K562 (cell line): ENCODE measurements around the gene PMP22. TPM values are rescaled to one million over a fixed set of nuclear protein-coding genes. Genes with fewer than 3 reads are reported as not detected.

ENCODE experiments used
- ATAC-seq: fragments of 200-7000 bp; cut with Tn5 transposase; 3 replicates; pipeline ENCODE4 v1.9.1; 2020; ENCODE audit warnings: moderate library complexity
- BruUV-seq: library from RNA; stranded (reverse); fragments of 400-500 nt; replicated peaks from 2 replicates; lab custom pipeline; 2021; lab: Mats Ljungman, UMichigan
- CTCF ChIA-PET: fragments of 300-600 bp; formaldehyde crosslinking; extraction: SDS; loops from one replicate; lab custom pipeline; 2021; ENCODE audit warnings: low intra/inter-chr PET ratio; lab: Yijun Ruan, JAX
- POLR2A ChIA-PET: fragments of 300-600, 350-650 bp; sonication (Branson Sonifier 250); formaldehyde crosslinking; extraction: SDS; loops from one replicate; lab custom pipeline; 2021; ENCODE audit warnings: antibody characterized with exemption, inconsistent platforms; lab: Yijun Ruan, JAX
- DNase-seq, 4 experiments: peaks; one replicate each; pipeline versions ENCODE4 v3.0.0 to v3.0.0-alpha.2; 2011 to 2018; ENCODE audit warnings: low spot score in 3 of 4, mixed read lengths in 3 of 4; ENCODE audit errors: extremely low read depth in 1 of 4
- FAIRE-seq: peaks from 2 replicates; lab custom pipeline; 2011; peaks lifted over from hg19 to GRCh38; lab: Jason Lieb, UNC
- H2AFZ ChIP-seq: 2 replicates; pipeline ENCODE4 v1.6.0; 2011; ENCODE audit warnings: low read depth, low read length, control low read depth, inconsistent platforms
- H3K27ac ChIP-seq: fragments of 200-600 bp; 3 replicates; pipeline ENCODE4 v1.8.0; 2011; ENCODE audit warnings: low read depth, mild to moderate bottlenecking, control low read depth, inconsistent platforms, low read length, moderate library complexity, mixed read lengths; ENCODE audit errors: extremely low read depth
- H3K27me3 ChIP-seq, 2 experiments: fragments of 300-600 bp in 1 of 2; 2 replicates in 1 of 2; 3 replicates in 1 of 2; pipeline versions ENCODE4 v1.6.0 to v1.8.0; 2011; ENCODE audit warnings: inconsistent platforms in 2 of 2, low read length in 2 of 2, mild to moderate bottlenecking in 1 of 2, mixed read lengths in 1 of 2, moderate library complexity in 1 of 2; ENCODE audit not compliant: control insufficient read depth in 2 of 2, insufficient read depth in 2 of 2
- H3K36me3 ChIP-seq: fragments of 300-600 bp; 3 replicates; pipeline ENCODE4 v1.8.0; 2011; ENCODE audit warnings: mild to moderate bottlenecking, low read length, inconsistent platforms; ENCODE audit not compliant: control insufficient read depth, insufficient read depth
- H3K4me1 ChIP-seq, 2 experiments: fragments of 200-600 bp in 1 of 2; replicated peaks in 1 of 2; 2 replicates in 1 of 2; 3 replicates in 1 of 2; pipeline versions ENCODE4 v1.5.1 to v1.8.0; 2011; ENCODE audit warnings: inconsistent platforms in 2 of 2, low read length in 2 of 2, mild to moderate bottlenecking in 1 of 2, mixed read lengths in 1 of 2, moderate library complexity in 1 of 2; ENCODE audit not compliant: control insufficient read depth in 2 of 2, insufficient read depth in 2 of 2
- H3K4me2 ChIP-seq: 2 replicates; pipeline ENCODE4 v1.6.1; 2011; ENCODE audit warnings: low read length, control low read depth, inconsistent platforms, mixed read lengths; ENCODE audit not compliant: insufficient read depth
- H3K4me3 ChIP-seq: fragments of 200-600 bp; sonication (generic), shearing (Covaris generic); 2 replicates; pipeline ENCODE4 v1.5.1; 2016; ENCODE audit warnings: control low read depth, inconsistent platforms
- H3K79me2 ChIP-seq: fragments of 200-600 bp; 3 replicates; pipeline ENCODE4 v1.8.0; 2011; ENCODE audit warnings: low read length, inconsistent platforms; ENCODE audit not compliant: control insufficient read depth, insufficient read depth
- H3K9ac ChIP-seq, 2 experiments: 2 replicates each; pipeline versions ENCODE4 v1.6.0 to v1.6.1; 2011; ENCODE audit warnings: low read depth in 2 of 2, low read length in 2 of 2, control low read depth in 1 of 2, inconsistent platforms in 1 of 2, mild to moderate bottlenecking in 1 of 2, mixed read lengths in 1 of 2; ENCODE audit not compliant: insufficient read depth in 1 of 2
- H3K9me1 ChIP-seq: one replicate; pipeline ENCODE4 v1.6.0; 2011; ENCODE audit warnings: inconsistent platforms, mild to moderate bottlenecking, low read length, moderate library complexity; ENCODE audit not compliant: control insufficient read depth, insufficient read depth
- H3K9me3 ChIP-seq: replicated peaks from 2 replicates; pipeline ENCODE4 v1.5.1; 2011; ENCODE audit warnings: low read depth, low read length, inconsistent platforms; ENCODE audit not compliant: control insufficient read depth, insufficient read depth
- H4K20me1 ChIP-seq: replicated peaks from 2 replicates; pipeline ENCODE4 v1.6.1; 2011; ENCODE audit warnings: low read length, inconsistent platforms, mixed read lengths; ENCODE audit not compliant: control insufficient read depth, insufficient read depth
- NRF1 ChIP-seq, 2 experiments: fragments of 450-650 bp; IDR thresholded peaks in 1 of 2; conservative IDR thresholded peaks in 1 of 2; 2 replicates each; pipeline ENCODE4 v1.6.1; 2014; ENCODE audit warnings: mild to moderate bottlenecking in 2 of 2
- PCBP2 ChIP-seq: fragments of 200-400 bp; formaldehyde crosslinking; IDR thresholded peaks from 2 replicates; pipeline ENCODE4 v1.6.1; 2018; ENCODE audit warnings: low read length, low read depth, mild to moderate bottlenecking, moderate library complexity; ENCODE audit not compliant: poor library complexity, severe bottlenecking
- WGBS: fragments of 100-300 bp; shearing (Covaris generic); methylation state at CpG from one replicate; pipeline ENCODE4 v1.1.6; 2016; ENCODE audit warnings: low coverage, mixed read lengths; ENCODE audit not compliant: insufficient coverage; ENCODE audit errors: missing lambda C conversion rate; 5-methylcytosine and 5-hydroxymethylcytosine counted together
- in situ Hi-C: fragments of 300-500 bp; cut with MboI; formaldehyde crosslinking; loops from 4 replicates; pipeline ENCODE4 v1.15.0; 2018; ENCODE audit warnings: inconsistent platforms, mixed read lengths
- intact Hi-C: fragments of 100-400 bp; cut with micrococcal nuclease; formaldehyde crosslinking; loops from 2 replicates; pipeline ENCODE4 v1.14.2; 2022
- polyA plus RNA-seq, 8 experiments: library from polyadenylated mRNA; depleted of rRNA in 4 of 8; stranded (reverse) in 5 of 8; unstranded in 3 of 8; fragments of >200 nt; fragmentation: Nextera tagmentation in 2 of 8; fragmentation: Illumina TruSeq in 1 of 8; extraction: Ambion mirVana in 2 of 8; extraction: Trizol in 1 of 8; gene quantifications; 2 replicates each; pipeline versions ENCODE4 v1.2.1 to v1.2.3, GENCODE V29; 2011 to 2014; ENCODE audit warnings: inconsistent platforms in 1 of 8, missing spikeins in 1 of 8
- total RNA-seq, 7 experiments: library from RNA; depleted of rRNA in 6 of 7; stranded (reverse); fragments of >200 nt in 6 of 7; fragmentation: Illumina TruSeq in 2 of 7; extraction: Trizol in 2 of 7; gene quantifications; 2 replicates each; pipeline versions ENCODE4 v1.2.1 to v1.2.3, GENCODE V29; 2011 to 2021; ENCODE audit warnings: low replicate concordance in 1 of 7
- TF ChIP-seq, protein P1 (sequence below): sonication (generic); formaldehyde crosslinking; IDR thresholded peaks from 2 replicates; pipeline ENCODE4 v1.8.0; 2022; ENCODE audit warnings: missing genetic modification reagents, mild to moderate bottlenecking, moderate library complexity, borderline replicate concordance

PMP22 gene
- total and polyA plus RNA-seq, 9 of the 15 experiments (the other 6 are each of a cell fraction or from before 2014, with no cell fraction given) = 12.6 to 62.3 (median 25.8) TPM

DNA sequence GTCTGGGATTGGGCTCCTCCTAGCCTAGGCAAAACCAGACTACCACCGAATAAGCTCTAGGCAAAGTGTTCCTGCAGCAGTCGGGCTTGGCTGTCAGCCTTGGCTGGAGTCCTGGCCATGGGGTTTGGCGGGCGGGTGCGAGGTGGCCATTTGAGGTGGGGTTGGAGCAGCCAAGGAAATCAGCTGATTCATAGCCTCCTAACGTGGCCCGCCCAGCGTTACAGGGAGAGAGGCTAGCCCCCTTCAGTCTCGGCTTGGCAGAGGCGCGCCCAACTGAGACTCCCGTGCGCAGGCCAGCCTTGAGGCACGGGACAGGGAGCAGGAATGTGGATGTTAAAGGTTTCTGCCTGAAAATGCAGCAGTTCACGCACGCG, 1.9 kb downstream of the PMP22 start:
- 0 out of 4 replicates have a peak, but pooled peaks of 1 of the 2 experiments have one; percentile 27 for TF ChIP-seq NRF1 (conservative IDR thresholded peaks at IDR 0.05 in 1 of 2, IDR thresholded peaks at IDR 0.05 in 1 of 2)
- TF ChIP-seq, protein P1, sequence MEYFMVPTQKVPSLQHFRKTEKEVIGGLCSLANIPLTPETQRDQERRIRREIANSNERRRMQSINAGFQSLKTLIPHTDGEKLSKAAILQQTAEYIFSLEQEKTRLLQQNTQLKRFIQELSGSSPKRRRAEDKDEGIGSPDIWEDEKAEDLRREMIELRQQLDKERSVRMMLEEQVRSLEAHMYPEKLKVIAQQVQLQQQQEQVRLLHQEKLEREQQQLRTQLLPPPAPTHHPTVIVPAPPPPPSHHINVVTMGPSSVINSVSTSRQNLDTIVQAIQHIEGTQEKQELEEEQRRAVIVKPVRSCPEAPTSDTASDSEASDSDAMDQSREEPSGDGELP (CRISPR knock-in tag) = peak; percentile 44; the same call in 1 of the 2 replicates
- no peak for TF ChIP-seq PCBP2
- H3K9ac ChIP-seq = peak overlapping the region in 1 of 2 experiments; percentile 78; a peak in 1 of 4 replicates
- H3K4me2 ChIP-seq = peak overlapping the region; percentile 88; the same call in 1 of the 2 replicates
- H3K4me3 ChIP-seq = peak overlapping the region; percentile 56; the same call in 1 of the 2 replicates
- H3K27ac ChIP-seq = no peak overlapping the region
- POLR2A ChIA-PET = interaction anchor here (0.6 to 1.1 kb wide), 2 partner anchors 240 to 260 kb away, joined by 3 read pairs; no protein-coding TSS in a partner anchor
- H3K79me2 ChIP-seq = peaks cover 4% of the 10 kb centered on the region; the same call in 2 of the 3 replicates
- H3K36me3 ChIP-seq = peaks cover 7% of the 10 kb centered on the region; the same call in 2 of the 3 replicates
- FAIRE-seq (no peak), DNase-seq (no peak), ATAC-seq (no peak)
- no peaks in the 10 kb centered on the region for H3K9me1 ChIP-seq
- no peaks in the 10 kb centered on the region for H3K9me3 ChIP-seq
- no peaks in the 10 kb centered on the region for H4K20me1 ChIP-seq
- BruUV-seq = no TSS peak
- CTCF ChIA-PET = no interaction called here
- in situ Hi-C loops (loop anchor here (25.0 kb wide), 1 partner anchor 699 kb away; no protein-coding TSS in a partner anchor), intact Hi-C loops (no loop called here)
- WGBS = 26% methylated on average over 10 of the region's 17 CpGs
- H3K27me3 ChIP-seq = peaks cover 0 to 29% of the 10 kb centered on the region in 2 experiments; a peak in 2 of 5 replicates
- peaks cover 18 to 35% of the 10 kb centered on the region in 2 experiments for H3K4me1 ChIP-seq
- peak overlapping the region; percentile 95 for H2AFZ ChIP-seq
